B cell (primary cell): Measurements from ENCODE around the gene PTGER3. TPM values are rescaled to one million over a fixed set of nuclear protein-coding genes. Genes with fewer than 3 reads are reported as not detected.

ENCODE experiments used
- ATAC-seq: fragments of 200-7000 bp; cut with Tn5 transposase; one replicate; pipeline ENCODE4 v1.10.0; 2021; ENCODE audit warnings: low read depth, mild to moderate bottlenecking, moderate number of reproducible peaks, moderate library complexity
- CTCF ChIA-PET: fragments of 350-600 bp; sonication (Branson Sonifier 250); formaldehyde crosslinking; loops from one replicate; lab custom pipeline; 2021; ENCODE audit warnings: antibody characterized with exemption, inconsistent platforms; lab: Charles Lee
- POLR2A ChIA-PET: fragments of 350-600 bp; sonication (Branson Sonifier 250); formaldehyde crosslinking; loops from one replicate; lab custom pipeline; 2021; ENCODE audit warnings: antibody characterized with exemption; lab: Charles Lee
- DNase-seq: peaks from one replicate; pipeline ENCODE4 v3.0.0; 2013
- H2AFZ ChIP-seq: 2 replicates; pipeline ENCODE4 v1.6.1; 2012; ENCODE audit warnings: mild to moderate bottlenecking, low read depth, low read length; ENCODE audit not compliant: insufficient read depth, poor library complexity, severe bottlenecking
- H3K27ac ChIP-seq, 2 donors: 1 replicate in 1 of 2; 2 replicates in 1 of 2; pipeline ENCODE4 v1.5.1; 2012 to 2013; ENCODE audit warnings: low read length in 2 of 2, mild to moderate bottlenecking in 2 of 2, moderate library complexity in 1 of 2
- H3K27me3 ChIP-seq, 4 experiments: fragments of 200-600 bp in 1 of 4; sonication (generic) in 1 of 4; replicated peaks in 1 of 4; 1 replicate in 2 of 4; 2 replicates in 2 of 4; pipeline versions ENCODE4 v1.6.1 to v1.7.0; 2013 to 2016; ENCODE audit warnings: low read length in 3 of 4, mild to moderate bottlenecking in 2 of 4, mixed read lengths in 1 of 4, moderate library complexity in 1 of 4; ENCODE audit not compliant: insufficient read depth in 4 of 4, control insufficient read depth in 3 of 4; ENCODE audit errors: control extremely low read depth in 1 of 4
- H3K36me3 ChIP-seq, 2 experiments: replicated peaks in 1 of 2; 1 replicate in 1 of 2; 2 replicates in 1 of 2; pipeline versions ENCODE4 v1.6.1 to v1.7.1; 2013; ENCODE audit warnings: low read length in 1 of 2; ENCODE audit not compliant: insufficient read depth in 2 of 2, control insufficient read depth in 1 of 2; ENCODE audit errors: control extremely low read depth in 1 of 2, extremely low read depth in 1 of 2
- H3K4me1 ChIP-seq, 2 donors: fragments of 200-600 bp in 1 of 2; sonication (generic) in 1 of 2; 1 replicate in 1 of 2; 2 replicates in 1 of 2; pipeline versions ENCODE4 v1.5.1 to v1.6.1; 2013 to 2017; ENCODE audit warnings: low read length in 2 of 2; ENCODE audit not compliant: control insufficient read depth in 2 of 2, insufficient read depth in 2 of 2
- H3K4me2 ChIP-seq: replicated peaks from 2 replicates; pipeline ENCODE3; 2012; ENCODE audit warnings: mild to moderate bottlenecking, low read depth, low read length; ENCODE audit not compliant: poor library complexity, severe bottlenecking
- H3K4me3 ChIP-seq, 5 experiments: fragments of 200-600 bp in 1 of 5; sonication (generic) in 1 of 5; 1 replicate in 3 of 5; 2 replicates in 2 of 5; pipeline versions ENCODE4 v1.5.1 to v1.7.0; 2011 to 2016; ENCODE audit warnings: low read length in 4 of 5, mild to moderate bottlenecking in 4 of 5, low read depth in 2 of 5, control low read depth in 1 of 5, moderate library complexity in 1 of 5; ENCODE audit not compliant: insufficient read depth in 1 of 5; ENCODE audit errors: control extremely low read depth in 1 of 5, extremely low read depth in 1 of 5
- H3K79me2 ChIP-seq: fragments of 200-600 bp; sonication (generic); one replicate; pipeline ENCODE4 v1.6.0; 2016; ENCODE audit warnings: low read length; ENCODE audit not compliant: control insufficient read depth, insufficient read depth
- H3K9ac ChIP-seq: fragments of 200-600 bp; sonication (generic); 2 replicates; pipeline ENCODE4 v1.6.1; 2017; ENCODE audit warnings: mild to moderate bottlenecking, low read length, moderate library complexity
- H3K9me3 ChIP-seq, 3 donors: one replicate each; pipeline versions ENCODE4 v1.6.1 to v1.7.1; 2013; ENCODE audit warnings: low read length in 2 of 3; ENCODE audit not compliant: control insufficient read depth in 2 of 3, insufficient read depth in 1 of 3; ENCODE audit errors: control extremely low read depth in 1 of 3
- H4K20me1 ChIP-seq: 2 replicates; pipeline ENCODE4 v1.6.0; 2012; ENCODE audit warnings: mild to moderate bottlenecking, low read length; ENCODE audit not compliant: insufficient read depth, control insufficient read depth, poor library complexity, severe bottlenecking
- H3K27ac Mint-ChIP-seq: one replicate; pipeline ENCODE4 v1.8.0; 2021; ENCODE audit warnings: mixed read lengths
- H3K27me3 Mint-ChIP-seq: one replicate; pipeline ENCODE4 v1.8.0; 2021; ENCODE audit warnings: mixed read lengths
- H3K4me1 Mint-ChIP-seq: one replicate; pipeline ENCODE4 v1.8.0; 2021; ENCODE audit warnings: mixed read lengths
- H3K4me3 Mint-ChIP-seq: one replicate; pipeline ENCODE4 v1.8.0; 2021; ENCODE audit warnings: mixed read lengths
- H3K9me3 Mint-ChIP-seq: one replicate; pipeline ENCODE4 v1.8.0; 2022; ENCODE audit warnings: mixed read lengths; ENCODE audit not compliant: insufficient read depth
- CTCF ChIP-seq: fragments of 200-600 bp; IDR thresholded peaks from one replicate; pipeline ENCODE4 v1.8.0; 2022; ENCODE audit warnings: antibody characterized with exemption, mild to moderate bottlenecking
- EZH2 ChIP-seq: IDR thresholded peaks from 2 replicates; pipeline ENCODE4 v1.6.1; 2012; ENCODE audit warnings: borderline replicate concordance, low read depth, mild to moderate bottlenecking, moderate library complexity, low read length; ENCODE audit not compliant: insufficient read depth, poor library complexity, severe bottlenecking
- WGBS: methylation state at CpG from one replicate; pipeline ENCODE4 v1.1.5; 2013; ENCODE audit warnings: missing lambda C conversion rate; ENCODE audit not compliant: insufficient coverage; 5-methylcytosine and 5-hydroxymethylcytosine counted together
- intact Hi-C: fragments of 100-400 bp; cut with micrococcal nuclease; formaldehyde crosslinking; loops from one replicate; pipeline ENCODE4 v1.10.0; 2022
- polyA plus RNA-seq: library from polyadenylated mRNA; depleted of rRNA; stranded (reverse); fragments of >200 nt; gene quantifications from 2 replicates; pipeline ENCODE4 v1.2.3, GENCODE V29; 2012
- total RNA-seq, 2 donors: library from RNA; stranded (reverse); fragments of 120-200 nt in 1 of 2; gene quantifications; 1 replicate in 1 of 2; 2 replicates in 1 of 2; pipeline versions ENCODE4 v1.2.3 to v1.2.4, GENCODE V29; 2013 to 2022

PTGER3 gene
- total and polyA plus RNA-seq, 2 donors (not counting 1 experiment from before 2014, with no cell fraction given), result 0.27 TPM; not detected in 1

DNA sequence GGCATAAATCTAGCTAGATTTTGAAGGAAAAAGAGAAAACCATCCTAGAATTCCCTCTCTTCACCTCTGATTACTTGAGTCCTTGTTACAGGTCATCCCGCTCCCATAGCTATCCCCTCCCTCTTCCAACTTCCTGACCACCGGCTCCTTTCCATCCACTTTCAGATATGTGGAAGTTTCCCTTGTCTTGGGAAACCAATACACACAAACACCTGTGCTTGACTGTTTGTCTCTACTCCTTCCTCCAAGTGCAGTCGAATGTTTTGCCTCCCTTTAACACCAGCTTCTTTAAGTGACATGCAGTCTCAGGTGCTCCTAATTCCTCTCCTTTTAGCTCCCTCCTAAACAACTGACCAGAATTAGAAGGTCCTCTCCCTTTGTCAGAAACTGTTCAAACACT is 70.0 kb downstream of the PTGER3 start:
- no peak for TF ChIP-seq CTCF
- no peak for TF ChIP-seq EZH2
- H4K20me1 ChIP-seq, result no peaks in the 10 kb centered on the region
- no peak overlapping the region for H3K4me3 ChIP-seq
- WGBS, result 42% methylated on average over 2 of the region's 3 CpGs
- ATAC-seq, result no peak
- H2AFZ ChIP-seq, result no peak overlapping the region
- ChIA-PET CTCF (interaction anchor here (1.1 kb wide), 1 partner anchor 10 kb away, joined by 5 read pairs; no protein-coding TSS in a partner anchor), POLR2A (no interaction called here)
- no peak overlapping the region for H3K27ac ChIP-seq
- H3K79me2 ChIP-seq, result no peaks in the 10 kb centered on the region
- intact Hi-C loops, result no loop called here
- H3K4me1 Mint-ChIP-seq, result peaks cover 3% of the 10 kb centered on the region
- H3K27me3 ChIP-seq, result peaks cover 0 to 4% (median 2%) of the 10 kb centered on the region in 4 experiments
- H3K36me3 ChIP-seq, result no peaks in the 10 kb centered on the region
- peaks cover 17% of the 10 kb centered on the region for H3K27me3 Mint-ChIP-seq
- no peak overlapping the region for H3K4me3 Mint-ChIP-seq
- no peaks in the 10 kb centered on the region for H3K9me3 Mint-ChIP-seq
- H3K9ac ChIP-seq, result no peak overlapping the region
- no peaks in the 10 kb centered on the region for H3K9me3 ChIP-seq
- H3K27ac Mint-ChIP-seq, result no peak overlapping the region
- H3K4me1 ChIP-seq, result no peaks in the 10 kb centered on the region
- DNase-seq, result no peak
- H3K4me2 ChIP-seq, result no peak overlapping the region

- CTCF ChIA-PET, result interaction anchor here (1.1 kb wide), 1 partner anchor 9 kb away, joined by 5 read pairs; no protein-coding TSS in a partner anchor
- WGBS, result 65% methylated on average over 2 of the region's 4 CpGs
- ATAC-seq, result no peak
- no peaks in the 10 kb centered on the region for H3K79me2 ChIP-seq
- POLR2A ChIA-PET, result no interaction called here
- Mint-ChIP-seq H3K9me3 (no peaks in the 10 kb centered on the region), H3K27ac (no peak overlapping the region), H3K27me3 (peaks cover 17% of the 10 kb centered on the region), H3K4me3 (no peak overlapping the region), H3K4me1 (peaks cover 3% of the 10 kb centered on the region)
- no peaks in the 10 kb centered on the region for H3K4me1 ChIP-seq
- H4K20me1 ChIP-seq, result no peaks in the 10 kb centered on the region
- peaks cover 0 to 4% (median 2%) of the 10 kb centered on the region in 4 experiments for H3K27me3 ChIP-seq
- TF ChIP-seq EZH2, result no peak
- no peak for TF ChIP-seq CTCF
- H2AFZ ChIP-seq, result no peak overlapping the region
- intact Hi-C loops, result no loop called here
- DNase-seq, result no peak
- no peaks in the 10 kb centered on the region for H3K9me3 ChIP-seq
- H3K27ac ChIP-seq, result no peak overlapping the region
- H3K9ac ChIP-seq, result no peak overlapping the region
- H3K4me3 ChIP-seq, result no peak overlapping the region
- H3K4me2 ChIP-seq, result no peak overlapping the region
- H3K36me3 ChIP-seq, result no peaks in the 10 kb centered on the region
Measured at GRCh38 chr1:70977041-70977440, 70.6 kb downstream of the PTGER3 start.
